ENCODE results near the gene SLC41A3.
A peak's percentile ranks its signal among the peaks of the same experiment; 100 is the strongest.
"Not testable (repeated sequence)": the region's sequence is repeated elsewhere in the genome, so short reads cannot be mapped to it uniquely, and the experiment has no call there.

Gene SLC41A3

GRCh38 chr3:126080970-126081369, 3.0 kb downstream of the SLC41A3 start:
- DNase-seq, result no peak

GRCh38 chr3:126078866-126079265, 5.1 kb downstream of the SLC41A3 start:
- no peak for DNase-seq

GRCh38 chr3:126077754-126078153, 6.2 kb downstream of the SLC41A3 start:
- DNase-seq, result no peak

- DNase-seq, result no peak
Observed at GRCh38 chr3:126076140-126076539, 7.8 kb downstream of the SLC41A3 start.

GRCh38 chr3:126070146-126070545, 13.8 kb downstream of the SLC41A3 start:
- no peak for DNase-seq

GRCh38 chr3:126067959-126068358, 16.0 kb downstream of the SLC41A3 start:
- no peak for DNase-seq

- not testable (repeated sequence) for DNase-seq
Observed at GRCh38 chr3:126066676-126067075, 17.2 kb downstream of the SLC41A3 start.

GRCh38 chr3:126065876-126066275, 18.0 kb downstream of the SLC41A3 start:
- no peak for DNase-seq

- no peak for DNase-seq
Observed at GRCh38 chr3:126064627-126065258, 19.2 kb downstream of the SLC41A3 start.

- peak; percentile 14 for DNase-seq
Observed at GRCh38 chr3:126063358-126063965, 20.5 kb downstream of the SLC41A3 start.

GRCh38 chr3:126061301-126062032, 22.5 kb downstream of the SLC41A3 start:
- no peak for DNase-seq

GRCh38 chr3:126060613-126061145, 23.2 kb downstream of the SLC41A3 start:
- no peak for DNase-seq

- DNase-seq, result no peak
Observed at GRCh38 chr3:126058666-126059065, 25.3 kb downstream of the SLC41A3 start.

GRCh38 chr3:126057936-126058335, 26.0 kb downstream of the SLC41A3 start:
- no peak for DNase-seq

GRCh38 chr3:126057501-126057819, 26.5 kb downstream of the SLC41A3 start:
- DNase-seq, result no peak

- DNase-seq, result no peak
Observed at GRCh38 chr3:126056681-126057500, 27.0 kb downstream of the SLC41A3 start.

- DNase-seq, result no peak
Observed at GRCh38 chr3:126056088-126056487, 27.8 kb downstream of the SLC41A3 start.

- DNase-seq, result no peak
Observed at GRCh38 chr3:126054870-126055269, 29.1 kb downstream of the SLC41A3 start.

- DNase-seq, result no peak
Observed at GRCh38 chr3:126053949-126054569, 29.9 kb downstream of the SLC41A3 start.

- no peak for DNase-seq
Observed at GRCh38 chr3:126053513-126053912, 30.4 kb downstream of the SLC41A3 start.

- no peak for DNase-seq
Observed at GRCh38 chr3:126052196-126053058, 31.5 kb downstream of the SLC41A3 start.

GRCh38 chr3:126051741-126052140, 32.2 kb downstream of the SLC41A3 start:
- DNase-seq, result no peak

All from CD4-positive, alpha-beta T cell treated with Interleukin-6 for 4 hours (primary cell).